ENCODE measurements around the gene CDH23. TPM values are rescaled to one million over a fixed set of nuclear protein-coding genes. Genes with fewer than 3 reads are reported as not detected.

CDH23 gene
- total RNA-seq, 1 experiment from 2014 or later: 7.8 TPM

GRCh38 chr10:71658467-71658745, 261.7 kb downstream of the CDH23 start:
- no peak overlapping the region for H3K27ac ChIP-seq
- no peaks in the 10 kb centered on the region for H4K20me1 ChIP-seq (ENCODE audit: insufficient read depth)
- POLR2A ChIA-PET (ENCODE audit: unreplicated experiment): no interaction called here
- H3K79me2 ChIP-seq (ENCODE audit: low read depth): no peaks in the 10 kb centered on the region
- BruUV-seq (replicated peaks): no TSS peak
- H3K4me3 ChIP-seq: no peak overlapping the region
- H2AFZ ChIP-seq: no peak overlapping the region
- no peaks in the 10 kb centered on the region for H3F3A ChIP-seq (ENCODE audit: insufficient read depth, low read depth)
- no peaks in the 10 kb centered on the region for H3K9me3 ChIP-seq (ENCODE audit: insufficient read depth, low read depth)
- H3K36me3 ChIP-seq (ENCODE audit: low read depth): no peaks in the 10 kb centered on the region
- CTCF ChIA-PET: no interaction called here
- DNase-seq: no peak
- intact Hi-C loops (cut with micrococcal nuclease; ENCODE audit: unreplicated experiment): no loop called here
- no peaks in the 10 kb centered on the region for H3K4me1 ChIP-seq (replicated peaks; ENCODE audit: insufficient read depth)
- no peaks in the 10 kb centered on the region for H3K27me3 ChIP-seq (ENCODE audit: insufficient read depth, low read depth)
- TF ChIP-seq CTCF (conservative IDR thresholded peaks at IDR 0.05) (no peak), EZH2 (IDR thresholded peaks at IDR 0.05; ENCODE audit: low read depth) (no peak)
- H3K4me2 ChIP-seq: no peak overlapping the region
- no peaks in the 10 kb centered on the region for H3K9me2 ChIP-seq (ENCODE audit: insufficient read depth)

- CTCF ChIA-PET: interaction anchor here (0.6 to 0.7 kb wide), 3 partner anchors 47 to 843 kb away, joined by 3 to 14 read pairs (median 4); partner anchors contain the start of gene SGPL1
- no peak for DNase-seq
- TF ChIP-seq CTCF (conservative IDR thresholded peaks at IDR 0.05) (no peak), EZH2 (IDR thresholded peaks at IDR 0.05; ENCODE audit: low read depth) (no peak)
- Histone ChIP-seq H3K9me2 (ENCODE audit: insufficient read depth) (no peaks in the 10 kb centered on the region), H3K79me2 (ENCODE audit: low read depth) (no peaks in the 10 kb centered on the region), H3K27me3 (ENCODE audit: insufficient read depth, low read depth) (no peaks in the 10 kb centered on the region), H2AFZ (no peak overlapping the region), H3K4me2 (no peak overlapping the region), H3K36me3 (ENCODE audit: low read depth) (no peaks in the 10 kb centered on the region), H3K4me3 (no peak overlapping the region), H3K4me1 (replicated peaks; ENCODE audit: insufficient read depth) (no peaks in the 10 kb centered on the region), H3K9me3 (ENCODE audit: insufficient read depth, low read depth) (no peaks in the 10 kb centered on the region), H3F3A (ENCODE audit: insufficient read depth, low read depth) (no peaks in the 10 kb centered on the region), H3K27ac (no peak overlapping the region), H4K20me1 (ENCODE audit: insufficient read depth) (no peaks in the 10 kb centered on the region)
- intact Hi-C loops (cut with micrococcal nuclease; ENCODE audit: unreplicated experiment): no loop called here
- POLR2A ChIA-PET (ENCODE audit: unreplicated experiment): interaction anchor here (0.6 kb wide), 1 partner anchor 66 kb away, joined by 7 read pairs; no protein-coding TSS in a partner anchor
- no TSS peak for BruUV-seq (replicated peaks)
These were observed 262.5 kb downstream of the CDH23 start for GRCh38 chr10:71659111-71659634.

GRCh38 chr10:71659737-71660136, 263.0 kb downstream of the CDH23 start:
- no peak overlapping the region for H3K4me2 ChIP-seq
- POLR2A ChIA-PET (ENCODE audit: unreplicated experiment): no interaction called here
- no peaks in the 10 kb centered on the region for H3K9me2 ChIP-seq (ENCODE audit: insufficient read depth)
- H3K27ac ChIP-seq: no peak overlapping the region
- CTCF ChIA-PET: interaction anchor here (0.6 to 0.7 kb wide), 3 partner anchors 86 to 844 kb away, joined by 4 to 22 read pairs (median 14); partner anchors contain the start of gene SGPL1
- no peaks in the 10 kb centered on the region for H3F3A ChIP-seq (ENCODE audit: insufficient read depth, low read depth)
- no peak for DNase-seq
- H3K36me3 ChIP-seq (ENCODE audit: low read depth): no peaks in the 10 kb centered on the region
- no peak overlapping the region for H2AFZ ChIP-seq
- H3K9me3 ChIP-seq (ENCODE audit: insufficient read depth, low read depth): no peaks in the 10 kb centered on the region
- intact Hi-C loops (cut with micrococcal nuclease; ENCODE audit: unreplicated experiment): no loop called here
- no peaks in the 10 kb centered on the region for H3K27me3 ChIP-seq (ENCODE audit: insufficient read depth, low read depth)
- no TSS peak for BruUV-seq (replicated peaks)
- no peaks in the 10 kb centered on the region for H4K20me1 ChIP-seq (ENCODE audit: insufficient read depth)
- no peaks in the 10 kb centered on the region for H3K4me1 ChIP-seq (replicated peaks; ENCODE audit: insufficient read depth)
- no peaks in the 10 kb centered on the region for H3K79me2 ChIP-seq (ENCODE audit: low read depth)
- no peak for TF ChIP-seq CTCF (conservative IDR thresholded peaks at IDR 0.05)
- H3K4me3 ChIP-seq: no peak overlapping the region
